ENCODE measurements around the gene TCFL5. TPM values are rescaled to one million over a fixed set of nuclear protein-coding genes. Genes with fewer than 3 reads are reported as not detected.
"Not testable (repeated sequence)": the region's sequence is repeated elsewhere in the genome, so short reads cannot be mapped to it uniquely, and the experiment has no call there.

TCFL5 gene
- total RNA-seq, 4 donors from 2014 or later = 12.3 to 29.7 (median 18.8) TPM

DNA sequence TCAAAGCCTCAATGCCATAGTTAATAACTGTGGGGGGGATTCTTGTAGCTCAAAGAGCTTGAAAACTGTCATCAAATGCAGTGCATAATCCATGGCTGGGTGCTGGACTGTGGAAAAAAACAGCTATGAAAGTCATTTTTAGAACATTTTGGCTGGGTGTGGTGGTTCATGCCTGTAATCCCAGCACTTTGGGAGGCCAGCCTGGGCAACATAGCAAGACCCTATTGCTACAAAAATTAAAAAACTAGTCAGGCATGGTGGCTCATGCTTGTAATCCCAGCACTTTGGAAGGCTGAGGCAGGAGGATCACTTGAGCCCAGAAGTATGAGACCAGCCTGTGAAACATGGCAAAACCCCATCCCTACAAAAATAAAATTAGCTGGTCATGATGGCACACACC, 12.2 kb downstream of the TCFL5 start:
- H3K27me3 ChIP-seq = no peaks in the 10 kb centered on the region
- no peaks in the 10 kb centered on the region for H3K9me3 ChIP-seq
- TF ChIP-seq, protein P1, sequence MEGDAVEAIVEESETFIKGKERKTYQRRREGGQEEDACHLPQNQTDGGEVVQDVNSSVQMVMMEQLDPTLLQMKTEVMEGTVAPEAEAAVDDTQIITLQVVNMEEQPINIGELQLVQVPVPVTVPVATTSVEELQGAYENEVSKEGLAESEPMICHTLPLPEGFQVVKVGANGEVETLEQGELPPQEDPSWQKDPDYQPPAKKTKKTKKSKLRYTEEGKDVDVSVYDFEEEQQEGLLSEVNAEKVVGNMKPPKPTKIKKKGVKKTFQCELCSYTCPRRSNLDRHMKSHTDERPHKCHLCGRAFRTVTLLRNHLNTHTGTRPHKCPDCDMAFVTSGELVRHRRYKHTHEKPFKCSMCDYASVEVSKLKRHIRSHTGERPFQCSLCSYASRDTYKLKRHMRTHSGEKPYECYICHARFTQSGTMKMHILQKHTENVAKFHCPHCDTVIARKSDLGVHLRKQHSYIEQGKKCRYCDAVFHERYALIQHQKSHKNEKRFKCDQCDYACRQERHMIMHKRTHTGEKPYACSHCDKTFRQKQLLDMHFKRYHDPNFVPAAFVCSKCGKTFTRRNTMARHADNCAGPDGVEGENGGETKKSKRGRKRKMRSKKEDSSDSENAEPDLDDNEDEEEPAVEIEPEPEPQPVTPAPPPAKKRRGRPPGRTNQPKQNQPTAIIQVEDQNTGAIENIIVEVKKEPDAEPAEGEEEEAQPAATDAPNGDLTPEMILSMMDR (IDR thresholded peaks at IDR 0.05) = no peak
- TF ChIP-seq POLR2AphosphoS5 (IDR thresholded peaks at IDR 0.05) (no peak), EP300 (IDR thresholded peaks at IDR 0.05) (no peak), POLR2A (IDR thresholded peaks at IDR 0.05; ENCODE audit: low read depth) (no peak)
- no peaks in the 10 kb centered on the region for H3K4me1 ChIP-seq
- H3K36me3 ChIP-seq = peaks cover 5 to 48% (median 35%) of the 10 kb centered on the region in 4 donors
- no peak overlapping the region for H3K4me3 ChIP-seq
- intact Hi-C loops (cut with DNase I) = no loop called here
- no peak overlapping the region for H3K27ac ChIP-seq (replicated peaks in 1 of 4)
- no peak for DNase-seq (ENCODE audit: extremely low spot score)

DNA sequence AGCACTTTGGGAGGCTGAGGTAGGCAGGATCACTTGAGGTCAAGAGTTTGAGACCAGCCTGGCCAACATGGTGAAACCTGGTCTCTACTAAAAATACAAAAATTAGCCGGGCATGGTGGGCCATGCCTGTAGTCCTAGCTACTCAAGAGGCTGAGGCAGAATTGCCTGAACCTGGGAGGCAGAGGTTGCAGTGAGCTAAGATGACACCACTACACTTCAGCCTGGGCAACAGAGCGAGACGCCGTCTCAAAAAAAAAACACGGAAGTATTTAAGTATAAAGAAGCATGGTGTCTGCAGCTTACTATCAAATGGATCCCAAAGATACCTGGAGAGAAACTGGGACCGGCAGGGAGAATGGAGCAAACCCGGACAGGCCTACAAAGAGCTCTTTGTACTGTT, 12.7 kb downstream of the TCFL5 start:
- 92% methylated on average over 7 of the region's 7 CpGs for WGBS
- intact Hi-C loops (cut with DNase I); H3K9me3 ChIP-seq: not testable (repeated sequence)

DNA sequence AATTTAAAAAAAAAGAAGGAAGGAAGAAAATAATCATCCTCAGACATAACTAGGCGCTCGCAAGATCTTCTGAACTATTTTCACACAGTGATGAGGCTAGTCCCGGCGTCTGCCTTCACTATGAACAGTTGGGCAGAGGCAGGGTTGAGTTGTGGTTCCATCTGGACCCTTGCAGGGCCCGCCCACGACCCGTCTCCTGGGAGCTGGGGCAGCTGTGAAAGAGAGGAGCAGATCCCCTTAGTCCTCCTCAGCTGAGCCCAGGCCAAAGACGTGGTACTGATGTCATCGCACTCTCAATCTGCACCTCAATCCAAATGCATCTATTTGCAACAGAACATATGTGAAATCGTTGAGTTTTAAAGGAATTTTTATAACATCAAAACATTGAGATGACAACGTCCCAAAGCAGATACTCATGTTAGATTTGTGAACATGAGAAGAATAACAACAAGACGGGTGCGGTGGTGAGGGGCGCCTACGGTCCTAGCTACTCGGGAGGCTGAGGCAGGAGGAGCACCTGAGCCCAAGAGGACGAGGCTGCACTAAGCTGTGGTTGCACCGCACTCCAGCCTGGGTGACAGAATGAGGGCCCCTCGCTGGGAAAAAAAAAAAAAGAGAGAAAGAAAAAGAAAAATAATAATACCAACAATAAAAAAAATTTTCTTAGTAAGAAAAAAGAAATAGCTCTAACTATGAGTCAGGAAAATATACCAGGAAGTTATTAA, 15.3 kb downstream of the TCFL5 start:
- Histone ChIP-seq H3K4me1 (no peaks in the 10 kb centered on the region), H3K27me3 (no peaks in the 10 kb centered on the region), H3K9me3 (no peaks in the 10 kb centered on the region), H3K4me3 (no peak overlapping the region), H3K27ac (replicated peaks in 1 of 4) (no peak overlapping the region), H3K36me3 (peaks cover 0 to 19% (median 7%) of the 10 kb centered on the region in 4 donors)
- intact Hi-C loops (cut with DNase I) = no loop called here
- no peak for DNase-seq (ENCODE audit: extremely low spot score)
- WGBS = 89% methylated on average over 19 of the region's 19 CpGs
- TF ChIP-seq POLR2A (IDR thresholded peaks at IDR 0.05; ENCODE audit: low read depth) (no peak), POLR2AphosphoS5 (IDR thresholded peaks at IDR 0.05) (no peak), EP300 (IDR thresholded peaks at IDR 0.05) (no peak)
- TF ChIP-seq, protein P1 (IDR thresholded peaks at IDR 0.05) = no peak

More for the DNA sequence above, 12.7 kb downstream of the TCFL5 start:
- H3K36me3 ChIP-seq = peaks cover 5 to 43% (median 29%) of the 10 kb centered on the region in 4 donors
- H3K4me3 ChIP-seq; H3K27ac ChIP-seq (replicated peaks in 1 of 4); H3K4me1 ChIP-seq; DNase-seq (ENCODE audit: extremely low spot score); H3K27me3 ChIP-seq: not testable (repeated sequence)

DNA sequence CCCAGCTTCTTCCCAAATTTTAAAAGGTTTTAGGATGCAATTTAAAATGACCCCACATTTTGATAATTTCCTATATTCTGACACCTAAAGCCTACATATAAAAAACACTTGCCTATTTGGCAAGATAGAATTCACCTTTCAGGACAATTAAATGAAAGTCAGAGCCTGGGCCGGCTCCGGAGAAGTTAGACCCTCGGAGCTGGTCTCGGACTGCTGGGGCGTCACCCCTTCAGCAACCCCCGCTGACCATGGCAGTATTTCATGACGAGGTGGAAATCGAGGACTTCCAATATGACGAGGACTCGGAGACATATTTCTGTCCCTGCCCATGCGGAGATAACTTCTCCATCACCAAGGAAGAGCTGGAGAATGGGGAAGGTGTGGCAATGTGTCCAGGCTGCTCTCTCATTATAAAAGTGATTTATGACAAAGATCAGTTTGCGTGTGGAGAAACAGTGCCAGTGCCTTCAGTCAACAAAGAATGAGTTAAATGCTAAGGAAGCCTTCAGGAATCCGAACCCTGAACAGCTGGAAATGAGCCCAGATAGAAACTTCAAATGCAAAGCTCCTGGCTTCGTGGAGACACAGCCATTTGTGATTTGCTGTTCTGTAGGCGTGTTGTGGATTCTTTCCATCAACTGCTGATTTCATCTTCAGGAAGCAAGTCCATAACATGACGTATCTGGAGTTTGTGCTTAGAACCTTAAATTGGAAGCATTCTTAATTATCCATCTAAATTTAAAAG, 16.0 kb downstream of the TCFL5 start:
- H3K4me1 ChIP-seq = no peaks in the 10 kb centered on the region
- no peak overlapping the region for H3K4me3 ChIP-seq
- no peak overlapping the region for H3K27ac ChIP-seq (replicated peaks in 1 of 4)
- peaks cover 0 to 20% (median 6%) of the 10 kb centered on the region in 4 donors for H3K36me3 ChIP-seq
- H3K27me3 ChIP-seq = no peaks in the 10 kb centered on the region
- intact Hi-C loops (cut with DNase I) = no loop called here
- H3K9me3 ChIP-seq = no peaks in the 10 kb centered on the region
- WGBS = 87% methylated on average over 16 of the region's 16 CpGs
- no peak for TF ChIP-seq POLR2A (IDR thresholded peaks at IDR 0.05; ENCODE audit: low read depth)
- no peak for TF ChIP-seq EP300 (IDR thresholded peaks at IDR 0.05)
- no peak for TF ChIP-seq POLR2AphosphoS5 (IDR thresholded peaks at IDR 0.05)
- TF ChIP-seq, protein P1 (IDR thresholded peaks at IDR 0.05) = no peak
- no peak for DNase-seq (ENCODE audit: extremely low spot score)

DNA sequence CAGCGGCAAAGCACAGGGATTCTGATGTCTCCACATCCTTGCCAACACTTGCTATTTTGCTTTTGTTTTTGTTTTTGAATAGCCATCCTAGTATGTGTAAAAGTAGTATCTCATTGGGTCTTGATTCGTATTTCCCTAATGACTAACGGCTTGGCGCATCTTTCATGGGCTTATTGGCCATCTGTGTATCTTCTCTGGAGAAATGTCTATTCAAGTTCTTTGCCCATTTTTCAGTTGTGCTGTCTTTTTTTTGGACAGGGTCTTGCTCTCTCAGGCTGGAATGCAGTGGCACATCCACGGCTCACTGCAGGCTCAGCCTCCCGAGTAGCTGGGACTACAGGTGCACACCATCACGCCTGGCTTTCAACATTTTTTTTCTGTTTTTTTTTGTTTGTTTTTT, 17.4 kb downstream of the TCFL5 start:
- Histone ChIP-seq H3K9me3 (no peaks in the 10 kb centered on the region), H3K27me3 (no peaks in the 10 kb centered on the region), H3K36me3 (peaks cover 0 to 21% (median 6%) of the 10 kb centered on the region in 4 donors), H3K27ac (replicated peaks in 1 of 4) (no peak overlapping the region), H3K4me1 (no peaks in the 10 kb centered on the region), H3K4me3 (no peak overlapping the region)
- no peak for DNase-seq (ENCODE audit: extremely low spot score)
- 97% methylated on average over 7 of the region's 7 CpGs for WGBS
- intact Hi-C loops (cut with DNase I) = no loop called here
- no peak for TF ChIP-seq POLR2A (IDR thresholded peaks at IDR 0.05; ENCODE audit: low read depth)
- TF ChIP-seq EP300 (IDR thresholded peaks at IDR 0.05) = no peak
- no peak for TF ChIP-seq POLR2AphosphoS5 (IDR thresholded peaks at IDR 0.05)
- TF ChIP-seq, protein P1 (IDR thresholded peaks at IDR 0.05) = no peak
